Neural progenitor cell (in vitro differentiated cells): ENCODE results near the gene HAAO.

Source experiments
- CTCF ChIP-seq: fragments of 200-600 bp; sonication (generic); IDR thresholded peaks from 2 replicates; pipeline ENCODE4 v1.5.1; 2017; ENCODE audit warnings: antibody characterized with exemption, mild to moderate bottlenecking
- EZH2 ChIP-seq: fragments of 200-600 bp; sonication (generic); IDR thresholded peaks from 2 replicates; pipeline ENCODE4 v1.6.1; 2017; ENCODE audit warnings: antibody characterized with exemption, mild to moderate bottlenecking, moderate library complexity
- EZH2phosphoT487 ChIP-seq: fragments of 200-600 bp; sonication (generic); IDR thresholded peaks from 2 replicates; pipeline ENCODE4 v1.6.1; 2017; ENCODE audit warnings: antibody characterized with exemption

DNA sequence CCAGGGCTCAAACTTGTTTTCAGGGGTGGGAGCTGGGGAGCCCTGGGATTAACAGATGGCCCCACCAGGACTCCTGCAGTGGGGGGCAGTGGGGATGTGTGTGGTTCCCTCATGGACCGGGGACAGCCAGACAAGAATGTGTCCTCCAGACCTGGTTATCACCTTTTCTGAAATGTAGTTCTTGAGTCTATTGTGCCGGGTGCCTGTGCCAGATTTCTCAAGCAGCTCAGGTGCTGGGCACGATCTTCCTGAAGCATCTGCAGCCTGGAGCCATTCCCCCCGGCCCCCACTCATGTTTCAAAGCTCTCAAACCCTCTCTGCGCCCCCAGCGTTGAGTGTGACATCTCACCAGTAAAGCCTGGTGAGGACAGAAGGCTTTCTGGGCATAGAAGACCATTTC, 48.4 kb upstream of the HAAO start:
- TF ChIP-seq CTCF (no peak), EZH2 (no peak), EZH2phosphoT487 (no peak)
